ENCODE data around the gene CD300A. TPM values are rescaled to one million over a fixed set of nuclear protein-coding genes. Genes with fewer than 3 reads are reported as not detected.
A peak's percentile ranks its signal among the peaks of the same experiment; 100 is the strongest.
"Not testable (repeated sequence)": the region's sequence is repeated elsewhere in the genome, so short reads cannot be mapped to it uniquely, and the experiment has no call there.

CD300A gene
- total RNA-seq, 2 donors from 2014 or later = 3.9 to 7.2 TPM

GRCh38 chr17:74484066-74484465 is 17.6 kb downstream of the CD300A start:
- Mint-ChIP-seq H3K4me1 (ENCODE audit: low read depth) (peaks cover 20% of the 10 kb centered on the region), H3K36me3 (ENCODE audit: insufficient read depth in 2 of 2) (peaks cover 0 to 1% of the 10 kb centered on the region in 2 donors), H3K9me3 (peaks cover 0 to 1% of the 10 kb centered on the region in 2 donors)

GRCh38 chr17:74485022-74485743 is 18.7 kb downstream of the CD300A start:
- H3K27me3 Mint-ChIP-seq (ENCODE audit: low read depth) = no peaks in the 10 kb centered on the region
- H3K27ac Mint-ChIP-seq = no peak overlapping the region
- H3K4me3 Mint-ChIP-seq = no peak overlapping the region
- ATAC-seq (replicated peaks in 1 of 2) (no peak), DNase-seq (no peak)
- H3K4me1 Mint-ChIP-seq (ENCODE audit: low read depth) = peaks cover 9% of the 10 kb centered on the region
- peaks cover 0 to 4% of the 10 kb centered on the region in 2 donors for H3K9me3 Mint-ChIP-seq
- H3K36me3 Mint-ChIP-seq (ENCODE audit: insufficient read depth in 2 of 2) = peaks cover 0 to 3% of the 10 kb centered on the region in 2 donors

More at GRCh38 chr17:74484066-74484465, 17.6 kb downstream of the CD300A start:
- no peak for DNase-seq
- Mint-ChIP-seq H3K27ac (no peak overlapping the region), H3K27me3 (ENCODE audit: low read depth) (no peaks in the 10 kb centered on the region), H3K4me3 (no peak overlapping the region)
- ATAC-seq (replicated peaks in 1 of 2) = no peak

- Mint-ChIP-seq H3K9me3 (peaks cover 0 to 4% of the 10 kb centered on the region in 2 donors), H3K36me3 (ENCODE audit: insufficient read depth in 2 of 2) (peaks cover 0 to 3% of the 10 kb centered on the region in 2 donors), H3K4me3 (no peak overlapping the region), H3K27ac (no peak overlapping the region), H3K4me1 (ENCODE audit: low read depth) (peaks cover 6% of the 10 kb centered on the region), H3K27me3 (ENCODE audit: low read depth) (no peaks in the 10 kb centered on the region)
- DNase-seq (no peak), ATAC-seq (replicated peaks in 1 of 2) (no peak)
Measured at GRCh38 chr17:74485841-74486240, 19.4 kb downstream of the CD300A start.

DNA sequence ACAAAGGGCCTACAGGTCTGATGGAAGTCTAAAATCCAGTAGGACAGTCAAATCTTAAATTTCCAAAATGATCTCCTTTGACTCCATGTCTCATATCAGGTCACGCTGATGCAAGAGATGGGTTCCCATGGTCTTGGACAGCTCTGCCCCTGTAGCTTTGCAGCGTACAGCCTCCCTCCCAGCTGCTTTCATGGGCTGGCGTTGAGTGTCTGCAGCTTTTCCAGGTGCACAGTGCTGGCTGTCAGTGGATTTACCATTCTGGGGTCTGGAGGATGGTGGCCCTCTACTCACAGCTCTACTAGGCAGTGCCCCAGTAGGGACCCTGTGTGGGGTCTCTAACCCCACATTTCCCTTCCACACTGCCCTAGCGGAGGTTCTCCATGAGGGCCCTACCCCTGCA is 21.8 kb downstream of the CD300A start:
- H3K36me3 Mint-ChIP-seq (ENCODE audit: insufficient read depth in 2 of 2); H3K27ac Mint-ChIP-seq; ATAC-seq (replicated peaks in 1 of 2); H3K27me3 Mint-ChIP-seq (ENCODE audit: low read depth); H3K4me3 Mint-ChIP-seq; DNase-seq; H3K4me1 Mint-ChIP-seq (ENCODE audit: low read depth); H3K9me3 Mint-ChIP-seq: not testable (repeated sequence)

DNA sequence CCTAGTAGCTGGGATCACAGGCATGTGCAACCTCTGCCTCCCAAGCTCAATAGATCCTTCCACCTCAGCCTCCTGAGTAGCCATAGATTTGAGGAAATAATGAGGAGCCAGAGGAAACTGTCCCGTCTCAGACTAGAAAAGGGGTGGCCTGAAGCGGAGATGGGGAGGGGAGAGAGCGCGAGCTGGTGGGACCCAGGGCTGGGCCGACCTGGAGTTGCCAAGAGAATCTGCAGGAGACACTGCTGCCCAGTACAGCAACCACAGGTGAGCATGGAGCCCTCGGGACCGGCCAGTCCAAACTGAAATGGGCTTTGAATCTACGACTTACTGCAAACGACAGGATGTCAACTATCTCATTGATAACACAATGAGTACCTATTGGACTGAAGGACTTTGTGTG is 24.3 kb downstream of the CD300A start:
- Mint-ChIP-seq H3K27ac (no peak overlapping the region), H3K9me3 (peaks cover 0 to 4% of the 10 kb centered on the region in 2 donors), H3K4me1 (ENCODE audit: low read depth) (no peaks in the 10 kb centered on the region), H3K27me3 (ENCODE audit: low read depth) (no peaks in the 10 kb centered on the region), H3K36me3 (ENCODE audit: insufficient read depth in 2 of 2) (peaks cover 0 to 3% of the 10 kb centered on the region in 2 donors), H3K4me3 (no peak overlapping the region)
- DNase-seq (no peak), ATAC-seq (replicated peaks in 1 of 2) (no peak)

DNA sequence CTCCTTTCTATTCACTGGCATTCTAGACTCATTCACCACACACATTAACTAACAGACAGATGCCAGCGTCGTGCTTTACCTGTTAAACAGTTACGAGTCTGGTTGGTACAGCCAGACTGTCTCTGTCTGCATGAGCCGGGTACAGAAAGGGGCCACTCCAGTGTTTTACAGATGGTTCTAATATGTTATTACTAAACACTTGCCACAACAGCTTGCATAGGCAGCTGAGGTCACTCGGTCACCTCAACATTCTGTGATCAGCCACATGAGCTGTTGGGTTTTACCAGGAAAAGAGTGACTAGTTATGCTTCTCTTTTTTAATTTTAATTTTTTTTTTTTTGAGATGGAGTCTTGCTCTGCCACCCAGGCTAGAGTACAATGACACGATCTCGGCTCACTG is 25.2 kb downstream of the CD300A start:
- DNase-seq = no peak
- Mint-ChIP-seq H3K4me3 (no peak overlapping the region), H3K9me3 (peaks cover 0 to 4% of the 10 kb centered on the region in 2 donors), H3K27ac (no peak overlapping the region), H3K4me1 (ENCODE audit: low read depth) (no peaks in the 10 kb centered on the region), H3K36me3 (ENCODE audit: insufficient read depth in 2 of 2) (peaks cover 0 to 3% of the 10 kb centered on the region in 2 donors), H3K27me3 (ENCODE audit: low read depth) (no peaks in the 10 kb centered on the region)
- ATAC-seq (replicated peaks in 1 of 2) = peak in 1 of 2 donors; percentile 39

- peaks cover 0 to 3% of the 10 kb centered on the region in 2 donors for H3K36me3 Mint-ChIP-seq (ENCODE audit: insufficient read depth in 2 of 2)
- H3K27ac Mint-ChIP-seq = no peak overlapping the region
- H3K4me3 Mint-ChIP-seq = no peak overlapping the region
- peak; percentile 56 to 62 for DNase-seq
- peaks cover 5% of the 10 kb centered on the region for H3K27me3 Mint-ChIP-seq (ENCODE audit: low read depth)
- H3K4me1 Mint-ChIP-seq (ENCODE audit: low read depth) = no peaks in the 10 kb centered on the region
- peaks cover 0 to 4% of the 10 kb centered on the region in 2 donors for H3K9me3 Mint-ChIP-seq
- ATAC-seq (replicated peaks in 1 of 2) = peak; percentile 65 to 73
Measured at GRCh38 chr17:74493331-74493833, 26.9 kb downstream of the CD300A start.

DNA sequence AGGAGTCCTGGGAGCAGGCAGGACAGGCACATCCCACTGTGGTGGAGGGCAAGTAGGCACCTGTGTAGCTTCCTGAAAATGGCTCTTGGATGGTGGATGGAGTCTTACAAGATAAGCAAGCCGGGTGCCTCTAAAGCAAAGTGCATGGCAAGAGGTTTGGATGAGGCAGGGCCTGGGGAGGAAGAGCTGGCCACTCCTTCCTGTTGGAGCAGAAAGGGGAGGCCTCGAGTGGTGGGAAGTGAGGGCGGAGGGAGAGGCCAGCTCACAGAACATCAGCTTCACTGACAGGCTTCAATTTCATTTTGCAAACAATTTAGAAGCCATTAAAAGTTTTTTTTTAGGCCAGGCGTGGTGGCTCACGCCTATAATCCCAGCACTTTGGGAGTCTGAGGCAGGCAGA is 31.0 kb downstream of the CD300A start:
- H3K27me3 Mint-ChIP-seq (ENCODE audit: low read depth) = peaks cover 5% of the 10 kb centered on the region
- no peaks in the 10 kb centered on the region for H3K36me3 Mint-ChIP-seq (ENCODE audit: insufficient read depth in 2 of 2)
- no peaks in the 10 kb centered on the region for H3K4me1 Mint-ChIP-seq (ENCODE audit: low read depth)
- no peaks in the 10 kb centered on the region for H3K9me3 Mint-ChIP-seq
- DNase-seq = no peak
- no peak for ATAC-seq (replicated peaks in 1 of 2)
- H3K4me3 Mint-ChIP-seq = no peak overlapping the region
- H3K27ac Mint-ChIP-seq = no peak overlapping the region

GRCh38 chr17:74499992-74500391 is 33.6 kb downstream of the CD300A start:
- Mint-ChIP-seq H3K4me1 (ENCODE audit: low read depth) (no peaks in the 10 kb centered on the region), H3K9me3 (no peaks in the 10 kb centered on the region), H3K27ac (no peak overlapping the region), H3K27me3 (ENCODE audit: low read depth) (peaks cover 5% of the 10 kb centered on the region), H3K4me3 (no peak overlapping the region), H3K36me3 (ENCODE audit: insufficient read depth in 2 of 2) (no peaks in the 10 kb centered on the region)
- DNase-seq (no peak), ATAC-seq (replicated peaks in 1 of 2) (no peak)

GRCh38 chr17:74502861-74503260 is 36.4 kb downstream of the CD300A start:
- no peak for ATAC-seq (replicated peaks in 1 of 2)
- H3K9me3 Mint-ChIP-seq = no peaks in the 10 kb centered on the region
- no peaks in the 10 kb centered on the region for H3K4me1 Mint-ChIP-seq (ENCODE audit: low read depth)
- no peaks in the 10 kb centered on the region for H3K36me3 Mint-ChIP-seq (ENCODE audit: insufficient read depth in 2 of 2)
- H3K27ac Mint-ChIP-seq = no peak overlapping the region
- no peak overlapping the region for H3K4me3 Mint-ChIP-seq
- no peak for DNase-seq
- H3K27me3 Mint-ChIP-seq (ENCODE audit: low read depth) = no peaks in the 10 kb centered on the region

GRCh38 chr17:74503949-74504348 is 37.5 kb downstream of the CD300A start:
- DNase-seq; ATAC-seq (replicated peaks in 1 of 2); H3K4me3 Mint-ChIP-seq; H3K4me1 Mint-ChIP-seq (ENCODE audit: low read depth); H3K27me3 Mint-ChIP-seq (ENCODE audit: low read depth); H3K36me3 Mint-ChIP-seq (ENCODE audit: insufficient read depth in 2 of 2); H3K27ac Mint-ChIP-seq; H3K9me3 Mint-ChIP-seq: not testable (repeated sequence)

DNA sequence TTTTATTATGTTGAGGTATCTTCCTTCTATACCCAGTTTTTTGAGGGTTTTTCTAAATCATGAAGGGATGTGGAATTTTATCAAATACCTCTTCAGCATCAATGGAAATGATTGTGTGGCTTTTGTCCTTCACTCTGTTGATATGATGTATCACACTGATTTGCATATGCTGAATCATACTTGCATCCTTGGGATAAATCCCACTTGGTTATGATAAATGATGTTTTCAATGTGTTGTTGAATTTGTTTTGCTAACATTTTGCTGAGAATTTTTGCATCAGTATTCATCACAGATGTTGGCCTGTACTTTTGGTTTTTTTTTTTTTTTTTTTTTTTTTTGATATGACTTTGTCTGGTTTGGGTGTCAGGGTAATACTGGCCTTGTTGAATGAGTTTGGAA is 41.7 kb downstream of the CD300A start:
- Mint-ChIP-seq H3K9me3 (no peaks in the 10 kb centered on the region), H3K4me3 (no peak overlapping the region), H3K4me1 (ENCODE audit: low read depth) (peaks cover 17% of the 10 kb centered on the region), H3K36me3 (ENCODE audit: insufficient read depth in 2 of 2) (peaks cover 0 to 1% of the 10 kb centered on the region in 2 donors), H3K27ac (no peak overlapping the region), H3K27me3 (ENCODE audit: low read depth) (no peaks in the 10 kb centered on the region)
- no peak for DNase-seq
- no peak for ATAC-seq (replicated peaks in 1 of 2)

- Mint-ChIP-seq H3K27me3 (ENCODE audit: low read depth) (peaks cover 5% of the 10 kb centered on the region), H3K4me1 (ENCODE audit: low read depth) (peaks cover 31% of the 10 kb centered on the region), H3K4me3 (peak overlapping the region in 1 of 2 donors; percentile 53), H3K9me3 (peaks cover 11 to 13% of the 10 kb centered on the region in 2 donors), H3K27ac (peak overlapping the region; percentile 62), H3K36me3 (ENCODE audit: insufficient read depth in 2 of 2) (peaks cover 12 to 13% of the 10 kb centered on the region in 2 donors)
- DNase-seq (no peak), ATAC-seq (replicated peaks in 1 of 2) (no peak)
Measured at GRCh38 chr17:74512036-74512435, 45.6 kb downstream of the CD300A start.

Measured in activated T-cell treated with anti-CD3 and anti-CD28 coated beads, Interleukin-2, amount 50 U/mL, for 72 hours (primary cell).